OCI-LY7 (cell line): ENCODE measurements around the gene PAK5.

Experiments
- EZH2phosphoT487 ChIP-seq: fragments of 200-600 bp; sonication (generic); IDR thresholded peaks from 2 replicates; pipeline ENCODE4 v1.6.1; 2018; ENCODE audit warnings: low read depth, borderline replicate concordance, mild to moderate bottlenecking, mixed run types, antibody characterized with exemption, low read length, moderate library complexity, mixed read lengths
- TF ChIP-seq, protein P1 (sequence below): fragments of 200-600 bp; sonication (generic); conservative IDR thresholded peaks from 2 replicates; pipeline ENCODE4 v1.5.1; 2014; ENCODE audit warnings: mild to moderate bottlenecking, antibody characterized with exemption, low read length, moderate library complexity, mixed read lengths

DNA sequence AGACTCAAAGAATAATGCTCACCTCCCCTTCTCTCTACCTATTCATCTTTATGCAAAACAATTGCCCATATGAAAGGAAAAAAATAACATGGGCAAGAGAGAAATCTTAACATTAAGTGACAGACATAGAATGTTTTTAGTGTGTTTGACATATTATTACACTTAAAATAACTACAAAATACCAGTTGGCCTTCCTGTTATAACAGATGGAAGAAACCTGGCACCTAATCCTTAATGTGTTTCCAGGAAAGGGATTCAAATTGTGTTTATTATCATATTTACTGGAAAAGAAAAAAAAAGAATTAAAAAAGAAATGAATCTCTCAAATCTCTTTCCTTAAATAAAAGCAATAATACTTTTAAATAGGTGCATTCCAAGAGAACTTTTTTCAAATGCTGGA lies 165.9 kb downstream of the PAK5 start:
- TF ChIP-seq, protein P1, sequence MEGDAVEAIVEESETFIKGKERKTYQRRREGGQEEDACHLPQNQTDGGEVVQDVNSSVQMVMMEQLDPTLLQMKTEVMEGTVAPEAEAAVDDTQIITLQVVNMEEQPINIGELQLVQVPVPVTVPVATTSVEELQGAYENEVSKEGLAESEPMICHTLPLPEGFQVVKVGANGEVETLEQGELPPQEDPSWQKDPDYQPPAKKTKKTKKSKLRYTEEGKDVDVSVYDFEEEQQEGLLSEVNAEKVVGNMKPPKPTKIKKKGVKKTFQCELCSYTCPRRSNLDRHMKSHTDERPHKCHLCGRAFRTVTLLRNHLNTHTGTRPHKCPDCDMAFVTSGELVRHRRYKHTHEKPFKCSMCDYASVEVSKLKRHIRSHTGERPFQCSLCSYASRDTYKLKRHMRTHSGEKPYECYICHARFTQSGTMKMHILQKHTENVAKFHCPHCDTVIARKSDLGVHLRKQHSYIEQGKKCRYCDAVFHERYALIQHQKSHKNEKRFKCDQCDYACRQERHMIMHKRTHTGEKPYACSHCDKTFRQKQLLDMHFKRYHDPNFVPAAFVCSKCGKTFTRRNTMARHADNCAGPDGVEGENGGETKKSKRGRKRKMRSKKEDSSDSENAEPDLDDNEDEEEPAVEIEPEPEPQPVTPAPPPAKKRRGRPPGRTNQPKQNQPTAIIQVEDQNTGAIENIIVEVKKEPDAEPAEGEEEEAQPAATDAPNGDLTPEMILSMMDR = no peak
- no peak for TF ChIP-seq EZH2phosphoT487
